HCT116 (cell line): ENCODE measurements around the gene MRPL58. TPM values are rescaled to one million over a fixed set of nuclear protein-coding genes. Genes with fewer than 3 reads are reported as not detected.

Source experiments
- ATAC-seq: fragments of 200-7000 bp; cut with Tn5 transposase; 2 replicates; pipeline ENCODE4 v1.9.1; 2020; ENCODE audit warnings: mild to moderate bottlenecking, moderate library complexity
- BruUV-seq: library from RNA; stranded (reverse); fragments of 400-500 nt; replicated peaks from 2 replicates; lab custom pipeline; 2021; lab: Mats Ljungman, UMichigan
- CTCF ChIA-PET: fragments of 300-600 bp; sonication (Branson Sonifier 250); formaldehyde crosslinking; loops from one replicate; lab custom pipeline; 2021; ENCODE audit warnings: antibody characterized with exemption; lab: Charles Lee
- POLR2A ChIA-PET: fragments of 300-600, 350-600 bp; sonication (Branson Sonifier 250); formaldehyde crosslinking; loops from one replicate; lab custom pipeline; 2021; ENCODE audit warnings: antibody characterized with exemption; lab: Charles Lee
- RAD21 ChIA-PET, 2 experiments: fragments of 300-600 bp; sonication (Branson Sonifier 250); formaldehyde crosslinking; loops; one replicate each; lab custom pipeline; 2023; ENCODE audit warnings: low total read pairs in 2 of 2; ENCODE audit not compliant: uncharacterized antibody in 2 of 2, unreplicated experiment in 2 of 2, low non-redundant PET in 1 of 2; lab: Charles Lee
- DNase-seq: peaks from one replicate; pipeline ENCODE4 v3.0.0-alpha.2; 2010; ENCODE audit warnings: low read depth, low spot score
- H2AFZ ChIP-seq: fragments of 200-600 bp; shearing (Covaris generic), sonication (generic); 2 replicates; pipeline ENCODE4 v1.6.1; 2017; ENCODE audit warnings: low read depth, mixed run types, mixed read lengths, antibody characterized with exemption, low read length; ENCODE audit not compliant: poor library complexity, severe bottlenecking
- H3K27ac ChIP-seq: 2 replicates; pipeline ENCODE4 v1.5.1; 2012; ENCODE audit warnings: low read depth, low read length
- H3K27me3 ChIP-seq: fragments of 200-600 bp; sonication (generic); 2 replicates; pipeline ENCODE4 v1.6.1; 2016; ENCODE audit warnings: mixed run types, low read length, mixed read lengths; ENCODE audit not compliant: insufficient read depth
- H3K36me3 ChIP-seq, 2 experiments: fragments of 200-500 bp in 1 of 2; fragments of 200-600 bp in 1 of 2; sonication (Bioruptor generic) in 1 of 2; sonication (generic) in 1 of 2; 2 replicates each; pipeline versions ENCODE4 v1.5.1 to v1.6.1; 2014 to 2016; ENCODE audit warnings: low read length in 2 of 2, inconsistent platforms in 1 of 2, mixed read lengths in 1 of 2, mixed run types in 1 of 2; ENCODE audit not compliant: insufficient read depth in 2 of 2, control insufficient read depth in 1 of 2
- H3K4me1 ChIP-seq, 2 experiments: fragments of 200-600 bp in 1 of 2; sonication (generic) in 1 of 2; 2 replicates each; pipeline versions ENCODE4 v1.5.1 to v1.6.1; 2012 to 2017; ENCODE audit warnings: low read length in 2 of 2, inconsistent platforms in 1 of 2, mild to moderate bottlenecking in 1 of 2, mixed read lengths in 1 of 2, mixed run types in 1 of 2, moderate library complexity in 1 of 2; ENCODE audit not compliant: insufficient read depth in 2 of 2, control insufficient read depth in 1 of 2
- H3K4me2 ChIP-seq: fragments of 200-600 bp; sonication (generic); 2 replicates; pipeline ENCODE4 v1.6.1; 2017; ENCODE audit warnings: mixed run types, low read length, mixed read lengths
- H3K4me3 ChIP-seq, 2 experiments: fragments of 200-600 bp in 1 of 2; sonication (generic) in 1 of 2; replicated peaks in 1 of 2; 2 replicates each; pipeline ENCODE4 v1.5.1; 2011 to 2016; ENCODE audit warnings: low read length in 2 of 2, control low read depth in 1 of 2, low read depth in 1 of 2, mild to moderate bottlenecking in 1 of 2, mixed read lengths in 1 of 2, mixed run types in 1 of 2
- H3K79me2 ChIP-seq: fragments of 200-600 bp; sonication (generic); 2 replicates; pipeline ENCODE4 v1.6.1; 2017; ENCODE audit warnings: mild to moderate bottlenecking, mixed run types, low read length, moderate library complexity, mixed read lengths; ENCODE audit not compliant: insufficient read depth
- H3K9ac ChIP-seq: fragments of 200-600 bp; sonication (generic); 2 replicates; pipeline ENCODE4 v1.6.1; 2016; ENCODE audit warnings: low read length, mixed read lengths
- H3K9me2 ChIP-seq: fragments of 200-600 bp; sonication (generic), shearing (Covaris generic); 2 replicates; pipeline ENCODE4 v1.6.1; 2017; ENCODE audit warnings: mixed run types, mild to moderate bottlenecking, moderate library complexity; ENCODE audit not compliant: insufficient read depth
- H3K9me3 ChIP-seq, 2 experiments: fragments of 200-500 bp in 1 of 2; fragments of 200-600 bp in 1 of 2; sonication (Bioruptor generic) in 1 of 2; sonication (generic) in 1 of 2; 2 replicates each; pipeline ENCODE4 v1.6.1; 2014 to 2017; ENCODE audit warnings: low read length in 2 of 2, mixed read lengths in 2 of 2, inconsistent platforms in 1 of 2, low read depth in 1 of 2, mild to moderate bottlenecking in 1 of 2, mixed run types in 1 of 2, moderate library complexity in 1 of 2; ENCODE audit not compliant: control insufficient read depth in 1 of 2, insufficient read depth in 1 of 2
- H4K20me1 ChIP-seq: fragments of 200-600 bp; sonication (generic), shearing (Covaris generic); 2 replicates; pipeline ENCODE4 v1.6.1; 2017; ENCODE audit warnings: mixed run types, mild to moderate bottlenecking, moderate library complexity; ENCODE audit not compliant: insufficient read depth
- JUND ChIP-seq: IDR thresholded peaks from 2 replicates; pipeline ENCODE4 v1.6.1; 2012
- SP1 ChIP-seq: IDR thresholded peaks from 2 replicates; pipeline ENCODE4 v1.6.1; 2012; ENCODE audit warnings: low read depth
- SRF ChIP-seq: IDR thresholded peaks from 2 replicates; pipeline ENCODE4 v1.6.1; 2012; ENCODE audit warnings: low read depth
- TCF7L2 ChIP-seq: IDR thresholded peaks from 2 replicates; pipeline ENCODE4 v1.7.0; 2011; ENCODE audit warnings: borderline replicate concordance, inconsistent platforms; ENCODE audit not compliant: insufficient read depth, insufficient read length; ENCODE audit errors: extremely low read depth
- YY1 ChIP-seq: IDR thresholded peaks from 2 replicates; pipeline ENCODE4 v1.6.1; 2011; ENCODE audit warnings: low read length, low read depth, moderate library complexity, mild to moderate bottlenecking; ENCODE audit not compliant: insufficient replicate concordance; ENCODE audit errors: extremely low read depth
- ZNF274 ChIP-seq: fragments of 200-500 bp; sonication (Bioruptor generic); IDR thresholded peaks from 2 replicates; pipeline ENCODE4 v1.6.1; 2014; ENCODE audit warnings: mild to moderate bottlenecking, low read depth, low read length, inconsistent platforms
- intact Hi-C: fragments of 100-400 bp; cut with micrococcal nuclease; formaldehyde crosslinking; loops from 2 replicates; pipeline ENCODE4 v1.10.0; 2022
- total RNA-seq: library from RNA; stranded (reverse); gene quantifications from one replicate; pipeline ENCODE4 v1.2.1, GENCODE V29; 2021; ENCODE audit not compliant: unreplicated experiment
- TF ChIP-seq, protein P1 (sequence below): IDR thresholded peaks from 2 replicates; pipeline ENCODE4 v1.6.1; 2012
- TF ChIP-seq, protein P2 (sequence below): IDR thresholded peaks from 2 replicates; pipeline ENCODE4 v1.6.1; 2012; ENCODE audit warnings: low read depth

Gene MRPL58
- total RNA-seq, 1 experiment from 2014 or later: 80.5 TPM

DNA sequence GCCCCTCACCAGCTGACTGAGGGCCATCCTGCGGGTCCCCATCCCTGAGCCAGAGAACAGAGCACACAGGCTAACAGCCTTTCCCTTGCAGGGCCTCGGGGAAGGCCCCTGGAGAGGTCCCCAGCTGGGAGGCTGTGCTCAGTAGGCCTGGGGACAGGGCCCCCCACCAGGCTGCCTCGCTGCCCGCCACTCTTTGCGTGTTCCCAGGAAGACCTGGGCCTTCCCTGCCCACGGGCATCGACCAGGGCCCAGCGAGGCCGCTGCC, 40.7 kb upstream of the MRPL58 start:
- DNase-seq: no peak
- Histone ChIP-seq H3K9ac (peak overlapping the region; percentile 69), H4K20me1 (no peaks in the 10 kb centered on the region), H3K9me3 (no peaks in the 10 kb centered on the region), H3K27ac (peak overlapping the region; percentile 6; the same call in 1 of the 2 replicates), H3K36me3 (no peaks in the 10 kb centered on the region), H3K4me3 (peak overlapping the region; percentile 80 to 84), H2AFZ (no peak overlapping the region), H3K4me2 (peak overlapping the region; percentile 98)
- ChIA-PET RAD21 (interaction anchor here in 1 of 2 experiments (0.5 to 1.0 kb wide), 3 partner anchors 18 to 126 kb away, joined by 3 to 10 read pairs (median 4); no protein-coding TSS in a partner anchor), CTCF (interaction anchor here (1.0 to 4.5 kb wide), 3 partner anchors 8 to 14 kb away, joined by 3 to 36 read pairs (median 11); no protein-coding TSS in a partner anchor), POLR2A (interaction anchor here (1.4 to 2.2 kb wide), 4 partner anchors 10 to 99 kb away, joined by 3 to 5 read pairs (median 4); partner anchors contain the start of genes CDR2L, FDXR and MRPL58)
- no TSS peak for BruUV-seq
- TF ChIP-seq YY1 (no peak), ZNF274 (no peak), JUND (no peak), TCF7L2 (no peak), SP1 (no peak), SRF (no peak)
- TF ChIP-seq, protein P1, sequence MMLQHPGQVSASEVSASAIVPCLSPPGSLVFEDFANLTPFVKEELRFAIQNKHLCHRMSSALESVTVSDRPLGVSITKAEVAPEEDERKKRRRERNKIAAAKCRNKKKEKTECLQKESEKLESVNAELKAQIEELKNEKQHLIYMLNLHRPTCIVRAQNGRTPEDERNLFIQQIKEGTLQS: no peak
- TF ChIP-seq, protein P2, sequence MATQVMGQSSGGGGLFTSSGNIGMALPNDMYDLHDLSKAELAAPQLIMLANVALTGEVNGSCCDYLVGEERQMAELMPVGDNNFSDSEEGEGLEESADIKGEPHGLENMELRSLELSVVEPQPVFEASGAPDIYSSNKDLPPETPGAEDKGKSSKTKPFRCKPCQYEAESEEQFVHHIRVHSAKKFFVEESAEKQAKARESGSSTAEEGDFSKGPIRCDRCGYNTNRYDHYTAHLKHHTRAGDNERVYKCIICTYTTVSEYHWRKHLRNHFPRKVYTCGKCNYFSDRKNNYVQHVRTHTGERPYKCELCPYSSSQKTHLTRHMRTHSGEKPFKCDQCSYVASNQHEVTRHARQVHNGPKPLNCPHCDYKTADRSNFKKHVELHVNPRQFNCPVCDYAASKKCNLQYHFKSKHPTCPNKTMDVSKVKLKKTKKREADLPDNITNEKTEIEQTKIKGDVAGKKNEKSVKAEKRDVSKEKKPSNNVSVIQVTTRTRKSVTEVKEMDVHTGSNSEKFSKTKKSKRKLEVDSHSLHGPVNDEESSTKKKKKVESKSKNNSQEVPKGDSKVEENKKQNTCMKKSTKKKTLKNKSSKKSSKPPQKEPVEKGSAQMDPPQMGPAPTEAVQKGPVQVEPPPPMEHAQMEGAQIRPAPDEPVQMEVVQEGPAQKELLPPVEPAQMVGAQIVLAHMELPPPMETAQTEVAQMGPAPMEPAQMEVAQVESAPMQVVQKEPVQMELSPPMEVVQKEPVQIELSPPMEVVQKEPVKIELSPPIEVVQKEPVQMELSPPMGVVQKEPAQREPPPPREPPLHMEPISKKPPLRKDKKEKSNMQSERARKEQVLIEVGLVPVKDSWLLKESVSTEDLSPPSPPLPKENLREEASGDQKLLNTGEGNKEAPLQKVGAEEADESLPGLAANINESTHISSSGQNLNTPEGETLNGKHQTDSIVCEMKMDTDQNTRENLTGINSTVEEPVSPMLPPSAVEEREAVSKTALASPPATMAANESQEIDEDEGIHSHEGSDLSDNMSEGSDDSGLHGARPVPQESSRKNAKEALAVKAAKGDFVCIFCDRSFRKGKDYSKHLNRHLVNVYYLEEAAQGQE: no peak
- TF ChIP-seq, all 23 proteins: peak for 0
- no peaks in the 10 kb centered on the region for H3K9me2 ChIP-seq
- no peaks in the 10 kb centered on the region for H3K27me3 ChIP-seq
- intact Hi-C loops: no loop called here
- ATAC-seq: no peak; the same call in 1 of the 2 replicates
- H3K4me1 ChIP-seq: peaks cover 36 to 39% of the 10 kb centered on the region in 2 experiments
- H3K79me2 ChIP-seq: no peaks in the 10 kb centered on the region
